Sigmoid colon (tissue), 4 donors: ENCODE data around the gene TUBB1.

Source experiments
- EP300 ChIP-seq, 4 donors: sonication (generic); formaldehyde crosslinking; IDR thresholded peaks; one replicate each; pipeline ENCODE4 v1.6.1; 2017; ENCODE audit warnings: antibody characterized with exemption in 4 of 4
- POLR2A ChIP-seq, 2 donors: fragments of 450-650 bp; IDR thresholded peaks; one replicate each; pipeline ENCODE4 v1.6.1; 2016; ENCODE audit warnings: antibody characterized with exemption in 2 of 2, mild to moderate bottlenecking in 2 of 2, moderate library complexity in 2 of 2
- TF ChIP-seq, protein P1 (sequence below), 4 experiments: fragments of 450-650 bp in 3 of 4; fragments of 200-600 bp in 1 of 4; IDR thresholded peaks; one replicate each; pipeline ENCODE4 v1.5.1; 2016 to 2019; ENCODE audit warnings: antibody characterized with exemption in 4 of 4, mild to moderate bottlenecking in 3 of 4, moderate library complexity in 2 of 4

DNA sequence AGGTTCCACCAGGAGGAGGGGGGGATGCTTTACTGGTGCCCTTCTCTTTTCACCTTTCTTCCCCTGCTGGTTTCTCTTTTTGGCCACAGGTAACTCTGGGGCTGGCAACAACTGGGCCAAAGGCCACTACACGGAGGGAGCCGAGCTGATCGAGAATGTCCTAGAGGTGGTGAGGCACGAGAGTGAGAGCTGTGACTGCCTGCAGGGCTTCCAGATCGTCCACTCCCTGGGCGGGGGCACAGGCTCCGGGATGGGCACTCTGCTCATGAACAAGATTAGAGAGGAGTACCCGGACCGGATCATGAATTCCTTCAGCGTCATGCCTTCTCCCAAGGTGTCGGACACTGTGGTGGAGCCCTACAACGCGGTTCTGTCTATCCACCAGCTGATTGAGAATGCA is 4.4 kb downstream of the TUBB1 start:
- TF ChIP-seq, protein P1, sequence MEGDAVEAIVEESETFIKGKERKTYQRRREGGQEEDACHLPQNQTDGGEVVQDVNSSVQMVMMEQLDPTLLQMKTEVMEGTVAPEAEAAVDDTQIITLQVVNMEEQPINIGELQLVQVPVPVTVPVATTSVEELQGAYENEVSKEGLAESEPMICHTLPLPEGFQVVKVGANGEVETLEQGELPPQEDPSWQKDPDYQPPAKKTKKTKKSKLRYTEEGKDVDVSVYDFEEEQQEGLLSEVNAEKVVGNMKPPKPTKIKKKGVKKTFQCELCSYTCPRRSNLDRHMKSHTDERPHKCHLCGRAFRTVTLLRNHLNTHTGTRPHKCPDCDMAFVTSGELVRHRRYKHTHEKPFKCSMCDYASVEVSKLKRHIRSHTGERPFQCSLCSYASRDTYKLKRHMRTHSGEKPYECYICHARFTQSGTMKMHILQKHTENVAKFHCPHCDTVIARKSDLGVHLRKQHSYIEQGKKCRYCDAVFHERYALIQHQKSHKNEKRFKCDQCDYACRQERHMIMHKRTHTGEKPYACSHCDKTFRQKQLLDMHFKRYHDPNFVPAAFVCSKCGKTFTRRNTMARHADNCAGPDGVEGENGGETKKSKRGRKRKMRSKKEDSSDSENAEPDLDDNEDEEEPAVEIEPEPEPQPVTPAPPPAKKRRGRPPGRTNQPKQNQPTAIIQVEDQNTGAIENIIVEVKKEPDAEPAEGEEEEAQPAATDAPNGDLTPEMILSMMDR (IDR thresholded peaks at IDR 0.05) = no peak
- no peak for TF ChIP-seq POLR2A (IDR thresholded peaks at IDR 0.05)
- no peak for TF ChIP-seq EP300 (IDR thresholded peaks at IDR 0.05)
